Measurements from ENCODE around the gene PLEKHH3.
A peak's percentile ranks its signal among the peaks of the same experiment; 100 is the strongest.

PLEKHH3 gene

GRCh38 chr17:42690596-42690995 is 13.8 kb upstream of the PLEKHH3 start:
- no peak for DNase-seq (ENCODE audit: low read depth)
- TF ChIP-seq CTCF (conservative IDR thresholded peaks at IDR 0.05; ENCODE audit: control insufficient read depth, insufficient read depth, low read depth, low read length) = no peak
- no peak overlapping the region for H3K4me3 ChIP-seq (ENCODE audit: control insufficient read depth, low read depth, low read length)

- TF ChIP-seq CTCF (conservative IDR thresholded peaks at IDR 0.05; ENCODE audit: control insufficient read depth, insufficient read depth, low read depth, low read length) = no peak
- no peak for DNase-seq (ENCODE audit: low read depth)
- H3K4me3 ChIP-seq (ENCODE audit: control insufficient read depth, low read depth, low read length) = no peak overlapping the region
Observed at GRCh38 chr17:42687707-42688320, 11.0 kb upstream of the PLEKHH3 start.

- no peak for TF ChIP-seq CTCF (conservative IDR thresholded peaks at IDR 0.05; ENCODE audit: control insufficient read depth, insufficient read depth, low read depth, low read length)
- no peak overlapping the region for H3K4me3 ChIP-seq (ENCODE audit: control insufficient read depth, low read depth, low read length)
- no peak for DNase-seq (ENCODE audit: low read depth)
Observed at GRCh38 chr17:42686520-42687128, 9.8 kb upstream of the PLEKHH3 start.

- DNase-seq (ENCODE audit: low read depth) = no peak
- H3K4me3 ChIP-seq (ENCODE audit: control insufficient read depth, low read depth, low read length) = no peak overlapping the region
- TF ChIP-seq CTCF (conservative IDR thresholded peaks at IDR 0.05; ENCODE audit: control insufficient read depth, insufficient read depth, low read depth, low read length) = no peak
Observed at GRCh38 chr17:42685831-42686230, 9.0 kb upstream of the PLEKHH3 start.

- no peak overlapping the region for H3K4me3 ChIP-seq (ENCODE audit: control insufficient read depth, low read depth, low read length)
- TF ChIP-seq CTCF (conservative IDR thresholded peaks at IDR 0.05; ENCODE audit: control insufficient read depth, insufficient read depth, low read depth, low read length) = no peak
- no peak for DNase-seq (ENCODE audit: low read depth)
Observed at GRCh38 chr17:42684929-42685556, 8.2 kb upstream of the PLEKHH3 start.

GRCh38 chr17:42683407-42684034 is 6.7 kb upstream of the PLEKHH3 start:
- DNase-seq (ENCODE audit: low read depth) = peak; percentile 31
- TF ChIP-seq CTCF (conservative IDR thresholded peaks at IDR 0.05; ENCODE audit: control insufficient read depth, insufficient read depth, low read depth, low read length) = no peak
- H3K4me3 ChIP-seq (ENCODE audit: control insufficient read depth, low read depth, low read length) = peak overlapping the region; percentile 64

All from fibroblast of mammary gland (primary cell).